ENCODE data around the gene ITLN1.
"Not testable (repeated sequence)": the region's sequence is repeated elsewhere in the genome, so short reads cannot be mapped to it uniquely, and the experiment has no call there.

ITLN1 gene

DNA sequence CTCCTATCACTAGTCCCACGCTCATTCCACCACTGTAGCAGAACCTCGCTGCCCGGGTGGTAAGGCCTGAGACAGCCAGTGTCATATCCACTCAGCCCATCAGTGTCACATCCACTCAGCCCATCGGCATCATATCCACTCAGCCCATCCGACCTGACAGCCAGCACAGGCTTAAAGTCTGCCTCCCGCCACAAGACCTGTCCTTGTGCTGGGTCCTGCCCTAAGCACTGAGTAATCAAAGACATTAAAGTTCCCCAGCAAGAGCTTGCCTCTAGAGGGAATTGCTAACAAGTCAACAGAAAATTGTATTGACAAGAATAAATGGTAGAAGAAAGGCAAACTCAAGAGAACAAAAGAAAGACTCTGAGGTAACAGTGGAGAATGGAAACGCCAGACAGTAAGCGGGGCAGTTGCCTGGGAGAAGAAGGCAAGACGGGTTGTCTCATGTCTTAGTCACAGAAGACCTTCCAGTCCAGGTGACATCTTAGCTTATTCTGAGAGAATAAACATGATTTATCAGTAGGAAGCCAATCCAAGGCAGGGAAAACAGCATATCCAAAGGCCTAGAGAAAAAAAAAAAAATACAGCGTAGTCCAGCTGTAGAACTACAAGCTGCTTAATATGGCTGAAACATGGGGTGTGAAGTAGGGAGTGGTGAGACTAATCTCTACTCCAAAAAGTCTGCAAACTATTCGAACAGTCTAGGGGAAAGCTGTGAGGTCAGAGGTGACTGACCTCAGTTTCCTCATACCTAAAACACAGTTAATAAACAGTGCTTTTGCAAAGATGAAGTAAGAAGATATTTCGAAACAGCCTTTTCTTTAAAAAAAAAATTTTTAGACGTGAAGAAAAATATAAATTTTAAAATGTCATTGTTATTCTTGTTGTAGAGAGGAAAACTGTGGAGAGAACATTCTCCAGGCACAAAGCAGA lies 1.1 kb downstream of the ITLN1 start:
- no peak for DNase-seq

GRCh38 chr1:160882582-160882981 lies 2.4 kb downstream of the ITLN1 start:
- DNase-seq = no peak

DNA sequence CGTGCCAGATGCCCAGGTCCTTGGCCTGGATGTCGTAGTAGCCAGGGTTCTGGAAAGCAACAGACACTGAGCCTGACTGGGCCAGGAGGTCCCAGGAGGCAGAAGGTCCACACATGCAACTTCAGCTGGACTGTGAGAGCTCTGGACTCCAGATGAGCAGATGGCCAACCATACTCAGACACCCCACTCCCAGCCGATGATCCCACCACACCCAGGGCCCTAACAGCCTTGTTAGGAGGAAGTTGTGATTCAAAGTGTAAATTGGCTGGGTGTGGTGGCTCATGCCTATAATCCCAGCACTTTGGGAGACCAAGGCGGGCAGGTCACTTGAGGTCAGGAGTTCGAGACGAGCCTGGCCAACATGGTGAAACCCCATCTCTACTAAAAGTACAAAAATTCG lies 3.7 kb downstream of the ITLN1 start:
- not testable (repeated sequence) for DNase-seq

DNA sequence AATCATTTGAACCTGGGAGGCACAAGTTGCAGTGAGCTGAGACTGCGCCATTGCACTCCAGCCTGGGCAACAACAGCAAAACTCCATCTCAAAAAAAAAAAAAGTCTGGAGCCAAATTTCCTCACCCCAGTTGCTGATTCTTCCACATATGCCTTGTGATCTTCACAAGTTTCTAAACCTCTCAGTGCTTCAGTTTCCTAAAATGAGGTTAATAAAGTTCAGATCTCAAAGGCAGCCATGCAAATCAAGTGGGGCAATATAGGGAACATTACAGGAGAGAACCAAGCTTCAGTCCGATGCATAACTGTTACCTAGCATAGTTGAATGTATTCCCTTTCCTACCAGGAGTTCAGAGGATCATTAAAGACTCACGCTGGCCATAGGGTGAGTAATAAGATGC lies 4.8 kb downstream of the ITLN1 start:
- no peak for DNase-seq

DNA sequence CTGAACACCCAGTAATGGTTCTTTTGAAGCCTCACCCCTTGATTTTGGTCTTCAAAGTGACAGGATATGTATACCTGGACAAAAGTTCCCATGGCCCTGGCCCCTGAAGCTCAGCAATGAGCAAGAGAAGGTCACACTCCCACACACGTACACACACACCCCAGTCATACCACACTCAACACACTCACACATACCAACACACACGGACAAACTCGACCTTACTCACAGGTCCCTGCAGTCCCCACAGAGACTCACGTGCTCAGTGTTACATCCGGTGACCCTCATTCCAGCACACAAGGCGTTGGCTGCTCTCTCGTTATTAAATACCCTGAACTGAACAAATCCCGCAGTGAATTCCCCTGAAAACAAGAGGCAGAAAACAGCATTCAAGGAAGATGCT lies 5.9 kb downstream of the ITLN1 start:
- DNase-seq = no peak

GRCh38 chr1:160877221-160877620 lies 7.8 kb downstream of the ITLN1 start:
- DNase-seq = no peak

DNA sequence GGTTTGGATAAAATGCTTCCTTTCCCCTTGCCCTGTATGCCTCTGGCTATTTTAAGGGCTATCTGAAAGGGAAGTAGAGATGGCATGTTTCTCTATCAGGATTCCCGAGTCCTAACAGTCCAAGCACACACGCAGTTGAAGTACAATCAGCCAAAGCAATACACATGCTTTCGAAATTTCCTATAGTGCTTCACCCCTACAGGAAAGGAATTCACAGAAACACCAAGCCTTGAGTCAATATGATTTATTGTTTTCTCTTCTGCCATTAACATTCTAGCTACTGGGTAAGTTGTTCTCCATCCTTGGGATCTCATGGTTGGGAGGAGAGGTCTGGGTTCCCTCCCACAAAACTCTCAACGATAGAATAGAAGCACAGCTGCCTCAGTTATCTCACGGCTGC lies 8.7 kb downstream of the ITLN1 start:
- no peak for DNase-seq

DNA sequence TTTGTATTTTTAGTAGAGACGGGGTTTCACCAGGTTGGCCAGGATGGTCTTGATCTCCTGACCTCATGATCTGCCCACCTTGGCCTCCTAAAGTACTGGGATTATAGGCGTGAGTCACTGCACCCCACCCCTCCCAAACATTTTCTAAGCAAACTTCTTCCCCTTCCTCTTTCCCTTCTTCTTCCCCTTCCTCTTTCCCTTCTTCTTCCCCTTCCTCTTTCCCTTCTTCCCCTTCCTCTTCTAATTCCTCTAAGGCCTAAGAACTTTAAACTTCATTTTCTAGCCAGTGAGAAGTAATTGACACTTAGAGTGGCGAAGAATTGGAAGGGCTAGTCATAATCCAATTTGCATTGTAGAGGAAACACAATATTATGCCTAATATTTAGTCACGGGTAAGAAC lies 9.4 kb downstream of the ITLN1 start:
- DNase-seq = not testable (repeated sequence)

DNA sequence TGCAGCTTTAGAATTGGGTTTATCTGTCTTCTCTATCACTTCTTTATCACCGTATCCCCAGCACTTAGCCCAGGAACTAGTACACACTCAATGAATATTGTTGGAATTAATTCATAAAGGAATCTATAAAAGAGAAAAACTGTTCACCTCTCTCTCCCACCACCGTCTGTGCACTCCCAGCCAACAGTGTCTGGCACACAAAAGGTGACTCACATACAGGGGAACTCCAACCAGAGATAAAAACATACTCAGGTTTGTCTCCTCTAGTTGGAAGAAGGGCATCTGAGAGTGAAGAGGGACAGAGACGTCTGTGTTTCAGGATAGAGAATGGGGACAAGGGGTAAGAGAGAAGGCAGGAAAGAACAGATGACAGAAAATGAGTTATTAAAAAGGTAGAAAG lies 10.0 kb downstream of the ITLN1 start:
- DNase-seq = no peak

- DNase-seq = no peak
Observed at GRCh38 chr1:160868141-160868540, 16.8 kb downstream of the ITLN1 start.

DNA sequence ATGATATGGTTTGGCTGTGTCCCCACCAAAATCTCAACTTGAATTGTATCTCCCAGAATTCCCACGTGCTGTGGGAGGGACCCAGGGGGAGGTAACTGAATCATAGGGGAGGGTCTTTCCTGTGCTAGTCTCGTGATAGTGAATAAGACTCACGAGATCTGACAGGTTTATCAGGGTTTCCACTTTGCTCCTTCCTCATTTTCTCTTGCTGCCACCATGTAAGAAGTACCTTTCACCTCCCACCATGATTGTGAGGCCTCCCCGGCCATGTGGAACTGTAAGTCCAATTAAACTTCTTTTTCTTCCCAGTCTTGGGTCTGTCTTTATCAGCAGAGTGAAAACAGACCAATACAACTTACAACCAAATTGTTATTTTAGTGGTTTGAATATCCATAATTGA lies 17.3 kb downstream of the ITLN1 start:
- DNase-seq = not testable (repeated sequence)

GRCh38 chr1:160866695-160867260 lies 18.2 kb downstream of the ITLN1 start:
- no peak for DNase-seq

DNA sequence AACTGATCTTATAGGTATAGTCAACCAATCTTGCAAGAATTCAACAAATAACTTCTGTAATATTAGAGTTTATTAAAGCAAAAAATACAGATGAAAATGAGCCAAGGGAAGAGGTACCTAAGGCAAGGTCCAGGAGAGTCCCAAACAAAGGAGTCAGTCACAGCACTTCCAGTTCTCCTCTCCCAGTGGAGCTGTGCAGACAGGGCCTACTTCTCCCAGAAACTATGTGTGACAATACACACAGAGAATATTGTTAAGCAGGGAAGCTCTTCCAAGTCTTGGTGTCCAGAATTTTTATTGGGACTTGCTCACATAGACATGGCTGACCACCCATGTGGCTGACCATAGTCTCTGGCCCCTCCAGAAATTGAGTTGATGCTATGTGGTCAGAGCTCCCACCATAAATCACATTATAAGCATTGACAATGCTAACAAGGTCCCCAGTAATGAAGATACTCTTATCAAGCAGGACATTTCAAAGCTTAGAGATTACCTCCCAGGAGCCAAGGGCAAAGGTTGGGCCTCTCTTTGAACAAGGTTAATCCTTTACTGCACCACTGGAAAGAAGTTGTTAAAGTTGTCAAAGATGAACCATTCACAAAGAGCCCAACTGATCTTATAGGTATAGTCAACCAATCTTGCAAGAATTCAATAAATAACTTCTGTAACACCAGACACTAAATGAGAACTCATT lies 18.8 kb downstream of the ITLN1 start:
- no peak for DNase-seq

GRCh38 chr1:160865337-160865736 lies 19.6 kb downstream of the ITLN1 start:
- DNase-seq = no peak

DNA sequence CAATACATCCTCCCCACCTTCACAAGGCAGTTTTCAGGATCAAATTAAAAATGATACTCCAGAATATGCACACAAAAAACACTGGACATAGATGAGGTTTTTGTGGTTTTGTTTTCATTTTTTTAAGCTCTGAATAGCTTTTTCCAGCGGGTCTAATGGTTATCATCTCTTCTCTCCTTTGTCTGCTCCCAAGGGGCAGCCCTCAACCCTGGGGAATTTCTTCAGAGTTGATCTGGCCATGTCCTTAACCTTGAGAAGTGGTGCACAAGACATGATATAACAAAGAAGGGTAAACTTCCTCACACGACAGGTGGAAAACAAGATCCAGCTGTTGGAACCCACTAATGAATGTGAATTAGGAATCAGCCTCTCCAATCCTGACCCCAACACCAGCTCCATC lies 20.8 kb downstream of the ITLN1 start:
- no peak for DNase-seq

- peak in 7 of 56 donors; percentile 5 to 25 (median 11) for DNase-seq
Observed at GRCh38 chr1:160863774-160864131, 21.2 kb downstream of the ITLN1 start.

DNA sequence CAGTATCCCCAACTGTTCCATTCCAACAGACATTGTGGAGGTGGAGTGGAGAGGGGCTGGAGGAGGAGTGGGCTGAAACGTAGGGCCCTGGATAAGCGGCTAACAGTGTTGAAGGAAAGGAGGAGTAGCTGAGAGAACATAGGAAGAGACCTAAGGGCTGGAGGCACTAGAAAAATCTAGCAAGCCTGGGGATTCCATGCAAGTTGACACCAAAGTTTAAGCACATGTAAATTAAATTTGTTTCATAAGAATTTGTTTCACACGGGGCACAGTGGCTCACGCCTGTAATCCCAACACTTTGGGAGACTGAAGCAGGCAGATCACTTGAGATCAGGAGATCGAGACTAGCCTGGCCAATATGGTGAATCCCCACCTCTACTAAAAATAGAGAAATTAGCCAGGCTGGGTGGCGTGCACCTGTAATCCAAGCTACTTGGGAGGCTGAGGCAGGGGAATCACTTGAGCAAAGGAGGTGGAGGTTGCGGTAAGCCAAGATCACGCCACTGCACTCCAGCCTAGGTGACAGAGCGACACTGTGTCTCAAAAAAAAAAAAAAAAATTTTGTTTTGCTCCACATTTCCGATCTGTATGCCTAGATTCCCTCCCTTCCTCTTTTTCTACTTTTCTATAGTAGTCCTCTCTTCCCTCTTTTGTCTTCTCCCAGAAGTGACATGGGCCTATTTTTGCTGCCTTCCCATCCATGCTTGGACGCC lies 21.8 kb downstream of the ITLN1 start:
- DNase-seq = no peak

DNA sequence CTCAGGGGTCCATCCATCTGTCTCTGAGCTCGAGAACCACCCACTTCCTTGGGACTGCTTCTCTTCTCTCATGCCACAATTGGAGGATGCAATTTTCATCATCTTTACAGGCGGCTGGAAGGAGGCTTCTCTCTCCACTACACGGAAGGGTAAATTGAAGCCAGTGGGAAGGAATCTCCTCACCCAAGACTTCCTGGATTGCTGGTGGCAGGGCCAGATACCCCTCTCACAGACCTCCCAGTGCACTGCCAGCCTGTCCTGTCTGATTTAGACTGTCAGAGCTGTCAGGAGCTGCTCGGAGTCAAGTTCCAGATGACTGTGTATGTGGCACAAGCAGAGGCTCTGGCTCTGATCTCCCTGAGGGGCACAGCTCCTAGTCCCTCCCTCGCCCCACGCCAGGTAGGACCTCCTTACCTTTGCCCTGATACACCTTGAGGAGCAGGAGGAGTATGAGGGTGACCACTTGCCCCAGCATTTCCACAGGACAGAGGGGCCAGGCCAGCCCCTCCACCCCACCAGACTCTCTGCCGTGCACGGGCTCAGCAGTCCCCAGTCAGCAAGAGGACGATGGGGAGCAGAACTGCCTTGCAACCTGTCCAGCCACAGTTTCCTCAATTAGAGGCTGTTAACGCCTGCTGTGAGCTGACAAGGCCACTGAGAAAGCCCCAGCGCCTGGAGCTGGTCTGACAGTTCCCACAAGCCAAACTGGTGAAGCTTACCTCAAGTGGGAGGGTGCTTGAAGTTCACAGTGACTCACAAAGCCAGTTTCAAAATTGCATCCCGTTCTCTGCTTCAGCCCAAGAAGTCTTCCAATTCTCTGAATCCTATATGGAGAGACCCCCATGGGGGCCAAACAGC lies 22.5 kb downstream of the ITLN1 start, which contains the start of gene CD244:
Gene CD244, minus strand, starts transcription at position 685 of the 858 bp plus-strand sequence. Its CDS starts 210 bp downstream, at position 475.
- DNase-seq = peak in 6 of 56 donors; percentile 3 to 33 (median 16)

GRCh38 chr1:160860840-160861505 lies 24.0 kb downstream of the ITLN1 start:
- DNase-seq = no peak

- DNase-seq = no peak
Observed at GRCh38 chr1:160859166-160859565, 25.8 kb downstream of the ITLN1 start.
